VCaP (cell line): ENCODE data around the gene GGTLC1.

Experiments used
- H3K27ac ChIP-seq: fragments of 450-650 bp; 2 replicates; pipeline ENCODE4 v1.5.1; 2017
- TF ChIP-seq, protein P1 (sequence below): fragments of 450-650 bp; conservative IDR thresholded peaks from 2 replicates; pipeline ENCODE4 v1.5.1; 2017; ENCODE audit warnings: mild to moderate bottlenecking, moderate library complexity

Gene GGTLC1

DNA sequence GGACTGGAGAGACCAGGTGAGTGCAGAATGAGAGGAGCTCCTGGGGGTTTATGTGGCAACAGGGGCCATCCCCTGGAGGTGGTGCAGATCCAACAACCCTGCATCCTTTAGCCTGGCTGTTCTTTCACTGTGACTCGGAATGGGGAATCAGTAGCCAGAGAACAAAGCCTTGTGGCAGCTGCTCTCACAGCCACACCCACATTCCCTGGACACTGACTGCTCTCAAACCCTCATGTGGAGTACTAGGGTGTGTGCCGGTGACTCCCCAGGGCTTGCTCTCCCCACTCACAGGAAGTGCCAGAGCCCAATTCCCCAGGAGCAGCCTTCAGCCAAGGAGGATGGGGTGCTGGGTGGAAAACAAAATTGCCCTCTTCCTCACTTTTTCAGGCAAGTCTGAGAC lies 30.2 kb upstream of the GGTLC1 start:
- TF ChIP-seq, protein P1, sequence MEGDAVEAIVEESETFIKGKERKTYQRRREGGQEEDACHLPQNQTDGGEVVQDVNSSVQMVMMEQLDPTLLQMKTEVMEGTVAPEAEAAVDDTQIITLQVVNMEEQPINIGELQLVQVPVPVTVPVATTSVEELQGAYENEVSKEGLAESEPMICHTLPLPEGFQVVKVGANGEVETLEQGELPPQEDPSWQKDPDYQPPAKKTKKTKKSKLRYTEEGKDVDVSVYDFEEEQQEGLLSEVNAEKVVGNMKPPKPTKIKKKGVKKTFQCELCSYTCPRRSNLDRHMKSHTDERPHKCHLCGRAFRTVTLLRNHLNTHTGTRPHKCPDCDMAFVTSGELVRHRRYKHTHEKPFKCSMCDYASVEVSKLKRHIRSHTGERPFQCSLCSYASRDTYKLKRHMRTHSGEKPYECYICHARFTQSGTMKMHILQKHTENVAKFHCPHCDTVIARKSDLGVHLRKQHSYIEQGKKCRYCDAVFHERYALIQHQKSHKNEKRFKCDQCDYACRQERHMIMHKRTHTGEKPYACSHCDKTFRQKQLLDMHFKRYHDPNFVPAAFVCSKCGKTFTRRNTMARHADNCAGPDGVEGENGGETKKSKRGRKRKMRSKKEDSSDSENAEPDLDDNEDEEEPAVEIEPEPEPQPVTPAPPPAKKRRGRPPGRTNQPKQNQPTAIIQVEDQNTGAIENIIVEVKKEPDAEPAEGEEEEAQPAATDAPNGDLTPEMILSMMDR: no peak
- H3K27ac ChIP-seq: no peak overlapping the region

DNA sequence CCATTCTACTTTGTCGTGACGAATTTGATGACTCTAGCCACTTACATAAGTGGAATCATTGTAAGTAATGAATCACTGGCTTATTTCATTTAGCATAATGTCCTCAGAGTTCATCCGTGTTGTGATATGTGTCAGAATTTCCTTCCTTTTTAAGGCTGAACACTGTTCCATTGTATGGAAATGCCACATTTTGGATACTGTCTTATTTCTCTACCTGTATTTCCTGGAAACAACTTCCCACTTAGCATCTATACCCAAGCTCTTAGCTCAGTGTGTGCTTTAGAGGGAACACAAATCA lies 28.8 kb upstream of the GGTLC1 start:
- TF ChIP-seq, protein P1: no peak
- no peak overlapping the region for H3K27ac ChIP-seq

DNA sequence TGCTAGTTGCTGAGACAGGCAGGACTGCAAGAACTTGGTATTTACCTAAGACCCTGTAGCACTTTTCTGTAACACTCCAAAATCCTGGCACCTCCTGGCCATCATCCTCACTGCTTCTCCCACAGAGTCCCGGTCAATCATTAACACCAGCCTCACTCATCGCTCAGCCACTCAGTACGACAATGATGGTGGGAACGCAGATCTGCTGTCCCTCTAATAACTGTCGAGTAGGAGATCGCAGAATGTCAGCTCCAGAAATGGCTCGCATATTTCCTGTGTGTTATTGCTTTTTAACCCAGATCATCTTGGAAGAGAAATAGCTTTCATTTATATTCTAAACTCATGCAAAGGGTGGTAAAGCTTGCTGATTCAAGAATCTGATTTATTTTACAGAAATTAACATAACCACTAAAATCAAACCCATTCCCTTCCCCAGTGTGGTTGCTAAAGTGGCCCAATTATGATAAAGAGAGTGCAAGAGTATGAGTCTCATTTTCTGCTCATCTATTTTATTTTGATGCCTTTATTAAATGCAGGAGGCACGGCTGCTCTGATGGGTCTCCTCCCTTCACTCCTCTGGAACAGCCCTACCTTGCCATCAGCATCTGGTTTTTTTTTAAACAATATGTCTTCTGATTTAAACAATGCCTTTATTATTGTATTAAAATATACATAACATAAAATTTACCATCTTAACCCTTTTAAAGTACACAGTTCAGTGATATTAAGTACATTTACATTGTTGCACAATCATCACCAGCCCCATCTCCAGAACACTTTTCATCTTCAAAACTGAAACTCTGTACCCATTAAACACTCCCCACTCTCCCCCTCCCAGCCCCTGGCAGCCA lies 28.3 kb upstream of the GGTLC1 start:
- TF ChIP-seq, protein P1: no peak

DNA sequence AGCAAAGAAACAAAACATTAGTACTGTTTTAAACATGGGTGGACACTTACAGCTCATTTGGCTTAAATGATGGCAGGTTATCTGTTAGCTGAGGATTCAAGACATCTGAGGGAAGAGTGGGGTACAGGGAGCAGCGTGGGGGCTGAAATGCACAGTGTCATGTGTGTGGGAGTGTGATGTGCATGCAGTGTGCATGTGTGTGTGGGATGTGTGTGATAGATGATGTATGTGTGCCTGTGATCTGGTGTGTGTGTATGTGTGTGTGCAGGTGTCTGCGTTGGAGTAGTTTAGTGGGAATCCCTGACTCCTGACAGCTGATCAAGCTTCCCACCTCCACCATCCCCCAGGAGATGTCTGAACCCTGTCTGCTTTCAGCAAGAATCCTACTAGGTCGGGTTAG lies 25.4 kb upstream of the GGTLC1 start:
- H3K27ac ChIP-seq: no peak overlapping the region
- TF ChIP-seq, protein P1: no peak

More for the DNA sequence above, 28.3 kb upstream of the GGTLC1 start:
- no peak overlapping the region for H3K27ac ChIP-seq

DNA sequence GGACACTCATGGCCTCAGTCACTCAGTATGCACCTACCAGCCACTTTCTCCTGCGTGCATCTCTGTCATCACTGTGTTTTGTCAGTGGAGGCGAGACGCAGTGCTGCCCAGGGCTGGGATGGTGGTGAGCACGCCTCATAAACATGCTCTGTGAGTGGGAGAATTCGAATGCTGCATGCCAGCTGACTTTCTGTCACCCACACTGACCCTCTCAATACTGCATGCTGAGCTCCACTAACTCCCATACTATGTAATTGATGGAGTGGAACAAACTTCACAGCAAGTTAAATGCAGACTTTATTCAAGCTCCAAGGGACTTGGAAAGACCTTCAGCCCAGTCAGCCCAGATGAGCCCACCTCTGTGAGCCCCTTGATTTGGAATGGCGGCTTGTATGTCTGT lies 22.7 kb upstream of the GGTLC1 start:
- H3K27ac ChIP-seq: no peak overlapping the region
- TF ChIP-seq, protein P1: no peak

DNA sequence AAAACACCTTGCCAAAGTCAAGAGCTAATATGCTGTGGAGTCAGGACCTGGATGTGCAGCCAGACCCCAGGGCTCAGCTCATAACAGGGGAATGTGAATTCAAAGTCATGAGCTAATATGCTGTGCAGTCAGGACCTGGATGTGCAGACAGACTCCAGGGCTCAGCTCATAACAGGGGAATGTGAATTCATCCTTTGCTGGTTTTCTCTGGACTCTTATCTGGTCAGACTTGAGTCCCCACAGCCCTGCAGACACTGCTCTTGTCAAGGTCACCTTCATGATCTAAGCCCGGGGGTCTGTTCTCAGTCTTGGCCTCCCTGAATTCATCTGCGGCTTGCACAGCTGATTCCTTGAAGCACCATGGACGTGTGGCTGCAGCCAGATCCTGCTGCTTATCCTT lies 19.2 kb upstream of the GGTLC1 start:
- H3K27ac ChIP-seq: no peak overlapping the region
- TF ChIP-seq, protein P1: no peak

DNA sequence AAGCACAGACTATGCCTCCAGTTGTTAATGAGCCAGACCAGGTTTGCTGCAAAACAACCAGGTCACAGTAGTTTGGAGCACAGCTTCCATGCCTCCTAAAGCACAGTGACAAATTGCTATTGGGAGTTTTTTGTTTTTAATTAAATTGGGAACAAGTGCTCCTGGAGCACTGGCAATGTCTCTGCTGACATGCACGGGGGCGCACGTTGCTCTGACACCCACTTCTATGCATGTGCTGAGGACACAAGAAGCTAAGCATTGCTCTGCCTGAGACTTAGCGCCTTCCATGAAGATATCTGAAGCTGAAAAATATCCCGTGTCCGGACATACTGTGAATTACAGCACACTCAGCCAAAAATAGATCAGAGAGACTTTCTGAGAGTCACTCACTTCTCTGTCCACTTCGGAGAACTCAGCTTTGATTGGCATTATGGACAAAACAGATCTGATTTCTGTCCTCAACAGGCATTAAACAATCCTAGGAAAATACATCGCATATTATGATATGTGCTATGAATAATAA lies 18.6 kb upstream of the GGTLC1 start:
- TF ChIP-seq, protein P1: no peak
- H3K27ac ChIP-seq: no peak overlapping the region
